Measurements from ENCODE around the gene ADGRG4.

- TF ChIP-seq POLR2A (IDR thresholded peaks at IDR 0.05), result no peak
- TF ChIP-seq CTCF (IDR thresholded peaks at IDR 0.05), result no peak
- no peak for TF ChIP-seq EP300 (IDR thresholded peaks at IDR 0.05)
Observed at GRCh38 chrX:136325377-136325776, 24.6 kb downstream of the ADGRG4 start.
